Fibroblast of villous mesenchyme (primary cell): ENCODE results near the gene CTBP1. TPM values are rescaled to one million over a fixed set of nuclear protein-coding genes. Genes with fewer than 3 reads are reported as not detected.
A peak's percentile ranks its signal among the peaks of the same experiment; 100 is the strongest.

Experiments
- DNase-seq: peaks from one replicate; pipeline ENCODE4 v3.0.0-alpha.2; 2010; ENCODE audit warnings: low read depth
- H3K4me3 ChIP-seq: 2 replicates; pipeline ENCODE4 v1.5.1; 2011; ENCODE audit warnings: low read depth, mild to moderate bottlenecking, low read length
- CTCF ChIP-seq: IDR thresholded peaks from 2 replicates; pipeline ENCODE4 v1.5.1; 2012; ENCODE audit warnings: low read depth, mild to moderate bottlenecking, low read length; ENCODE audit not compliant: insufficient read depth
- total RNA-seq: library from RNA; depleted of rRNA; stranded (reverse); fragments of >200 nt; gene quantifications from 2 replicates; pipeline ENCODE4 v1.2.3, GENCODE V29; 2012

The CTBP1 gene
- total RNA-seq, 1 donor = 235 TPM

GRCh38 chr4:1171311-1172227 is 77.4 kb downstream of the CTBP1 start:
- H3K4me3 ChIP-seq = peak overlapping the region; percentile 89
- TF ChIP-seq CTCF = no peak
- no peak for DNase-seq

GRCh38 chr4:1170976-1171310 is 78.0 kb downstream of the CTBP1 start:
- TF ChIP-seq CTCF = no peak
- DNase-seq = no peak

GRCh38 chr4:1170156-1170975 is 78.6 kb downstream of the CTBP1 start:
- no peak for TF ChIP-seq CTCF
- DNase-seq = no peak
- H3K4me3 ChIP-seq = peak overlapping the region; percentile 89

More at GRCh38 chr4:1170976-1171310, 78.0 kb downstream of the CTBP1 start:
- H3K4me3 ChIP-seq = peak overlapping the region; percentile 89

- no peak for TF ChIP-seq CTCF
- peak overlapping the region; percentile 89 for H3K4me3 ChIP-seq
- no peak for DNase-seq
Measured at GRCh38 chr4:1169691-1170096, 79.2 kb downstream of the CTBP1 start.

- no peak for DNase-seq
- peak overlapping the region; percentile 89 for H3K4me3 ChIP-seq
Measured at GRCh38 chr4:1169171-1169671, 79.7 kb downstream of the CTBP1 start.

More at GRCh38 chr4:1169171-1169671, 79.7 kb downstream of the CTBP1 start:
- TF ChIP-seq CTCF = no peak
